NCI-H2227 (cell line): Measurements from ENCODE around the gene CTRB1.
A peak's percentile ranks its signal among the peaks of the same experiment; 100 is the strongest.

Experiments used
- DNase-seq: peaks from one replicate; lab custom pipeline; 2025; ENCODE audit not compliant: unreplicated experiment; lab: John Stamatoyannopoulos, UW

The CTRB1 gene

DNA sequence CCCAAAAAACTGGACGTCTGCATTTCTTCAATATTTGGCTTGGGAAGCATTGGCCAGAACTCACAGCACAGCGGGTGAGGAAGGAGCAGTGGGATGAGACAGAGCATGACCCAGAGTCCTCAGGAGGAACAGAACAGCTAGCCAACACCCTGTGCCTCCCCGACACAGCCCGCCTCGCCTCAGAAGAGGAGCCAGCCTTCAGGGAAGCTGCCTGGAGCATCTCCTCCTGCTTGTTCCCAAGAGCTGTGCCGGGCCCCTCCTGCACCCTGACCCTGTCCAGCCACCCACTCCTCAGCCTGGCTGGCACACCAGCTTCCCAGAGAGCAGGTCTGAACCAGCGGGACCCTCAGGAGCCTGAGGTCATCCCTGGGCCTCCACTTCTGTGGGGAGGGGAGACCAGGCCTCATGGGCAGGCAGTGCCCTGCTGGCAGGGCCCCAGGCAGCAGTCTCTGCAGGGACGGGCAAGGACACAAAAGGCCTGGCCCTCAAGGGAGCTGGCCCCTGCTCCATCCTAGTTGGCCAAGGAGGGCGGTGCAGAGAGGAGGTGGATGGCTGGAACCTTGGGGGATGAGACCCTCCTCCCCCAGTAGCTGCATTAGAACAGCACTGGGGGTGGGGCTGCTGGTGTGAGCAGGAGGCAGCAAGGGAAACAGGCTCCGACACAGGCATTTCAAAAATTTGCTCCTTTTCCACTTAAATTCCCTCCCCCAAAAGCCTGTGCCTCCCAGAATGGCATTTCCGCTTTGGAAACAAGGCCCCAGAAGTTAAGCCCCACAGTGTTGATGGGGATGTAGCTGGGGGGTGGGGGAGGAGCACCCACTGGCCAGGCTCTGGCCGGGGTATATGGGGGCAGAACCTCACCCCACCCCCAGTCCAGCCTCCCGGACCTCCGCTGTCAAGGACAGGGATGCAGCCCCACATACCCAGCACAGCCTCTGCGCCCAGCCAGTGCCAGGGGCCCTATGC, 34.4 kb downstream of the CTRB1 start:
- DNase-seq, result no peak

DNA sequence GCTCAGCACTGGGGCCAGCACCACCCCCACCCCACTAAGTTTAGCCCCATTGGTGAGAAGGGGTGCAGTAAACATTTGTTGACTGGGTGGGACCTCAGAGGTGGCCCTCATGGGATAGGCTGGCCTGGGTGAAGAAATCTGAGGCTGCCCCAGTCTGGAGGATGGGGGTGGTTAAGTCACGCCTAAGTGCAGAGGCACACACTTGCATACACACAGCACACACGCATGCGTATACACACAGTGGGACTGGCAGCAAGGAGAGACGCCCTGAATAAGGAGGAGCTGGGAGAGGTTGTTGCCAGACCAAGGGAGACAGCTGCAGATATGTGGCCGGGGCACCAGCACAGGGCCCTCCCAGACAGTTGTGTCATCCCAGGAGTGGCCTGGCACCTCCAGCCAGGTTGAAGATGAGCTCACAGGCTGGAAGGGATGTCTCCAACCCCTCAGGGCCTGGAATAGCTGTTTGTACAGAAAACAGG, 35.6 kb downstream of the CTRB1 start:
- DNase-seq, result no peak

DNA sequence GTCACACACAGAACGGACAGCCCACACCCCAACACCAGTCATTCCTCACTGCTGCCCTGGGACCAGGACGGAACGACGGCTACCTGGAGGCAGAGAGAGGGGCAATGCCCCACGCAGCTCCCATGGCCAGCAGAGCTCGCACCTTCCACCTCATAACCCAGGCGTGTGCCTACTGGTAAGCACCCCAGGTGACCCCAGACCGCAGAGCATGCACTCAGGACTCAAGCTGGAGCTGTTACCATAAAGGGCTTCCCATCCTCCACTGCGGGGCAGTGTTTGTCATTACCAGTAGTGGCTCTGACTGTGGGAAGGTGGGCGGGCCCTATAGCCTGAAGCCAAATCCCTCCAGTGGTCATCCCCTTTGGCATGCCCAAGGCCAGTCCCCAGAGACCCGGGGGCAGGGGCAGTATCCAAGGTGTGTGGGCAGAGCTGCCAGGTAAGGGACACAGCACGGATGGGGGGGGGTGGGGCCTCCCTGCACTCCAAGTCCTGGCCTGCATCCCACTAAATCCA, 37.3 kb downstream of the CTRB1 start:
- DNase-seq, result peak; percentile 35

DNA sequence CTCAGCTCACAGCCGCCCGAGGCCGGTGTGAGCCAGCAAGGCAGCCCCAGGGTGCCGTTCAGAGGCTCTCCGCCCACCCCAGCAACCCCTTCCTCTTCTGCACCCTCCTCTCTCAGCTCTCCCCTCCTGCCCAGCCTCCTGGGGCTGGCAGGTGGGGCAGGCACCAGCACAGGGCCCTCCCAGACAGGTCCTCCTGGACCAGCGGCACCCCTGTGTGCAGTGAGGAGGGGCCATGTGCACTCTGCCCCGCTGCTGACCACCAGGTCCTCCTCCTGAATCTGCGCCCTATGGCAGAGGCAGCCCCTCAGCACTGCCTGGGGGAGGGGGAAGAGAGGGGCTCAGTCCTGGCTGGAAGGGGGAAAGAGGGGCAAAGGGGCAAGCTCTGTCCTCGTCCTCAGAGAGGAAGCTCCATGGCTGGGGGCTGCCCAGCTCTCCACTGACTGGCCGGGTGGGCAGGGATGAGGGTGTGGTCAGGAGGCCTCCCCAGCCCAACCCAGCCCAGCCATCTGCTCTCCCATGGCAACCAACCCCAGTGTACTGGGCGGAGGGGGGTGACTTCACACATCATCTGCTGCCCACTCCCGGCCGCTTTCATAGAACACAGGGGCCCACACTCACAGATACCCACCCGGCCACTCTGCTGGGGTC, 38.0 kb downstream of the CTRB1 start:
- peak; percentile 74 for DNase-seq

DNA sequence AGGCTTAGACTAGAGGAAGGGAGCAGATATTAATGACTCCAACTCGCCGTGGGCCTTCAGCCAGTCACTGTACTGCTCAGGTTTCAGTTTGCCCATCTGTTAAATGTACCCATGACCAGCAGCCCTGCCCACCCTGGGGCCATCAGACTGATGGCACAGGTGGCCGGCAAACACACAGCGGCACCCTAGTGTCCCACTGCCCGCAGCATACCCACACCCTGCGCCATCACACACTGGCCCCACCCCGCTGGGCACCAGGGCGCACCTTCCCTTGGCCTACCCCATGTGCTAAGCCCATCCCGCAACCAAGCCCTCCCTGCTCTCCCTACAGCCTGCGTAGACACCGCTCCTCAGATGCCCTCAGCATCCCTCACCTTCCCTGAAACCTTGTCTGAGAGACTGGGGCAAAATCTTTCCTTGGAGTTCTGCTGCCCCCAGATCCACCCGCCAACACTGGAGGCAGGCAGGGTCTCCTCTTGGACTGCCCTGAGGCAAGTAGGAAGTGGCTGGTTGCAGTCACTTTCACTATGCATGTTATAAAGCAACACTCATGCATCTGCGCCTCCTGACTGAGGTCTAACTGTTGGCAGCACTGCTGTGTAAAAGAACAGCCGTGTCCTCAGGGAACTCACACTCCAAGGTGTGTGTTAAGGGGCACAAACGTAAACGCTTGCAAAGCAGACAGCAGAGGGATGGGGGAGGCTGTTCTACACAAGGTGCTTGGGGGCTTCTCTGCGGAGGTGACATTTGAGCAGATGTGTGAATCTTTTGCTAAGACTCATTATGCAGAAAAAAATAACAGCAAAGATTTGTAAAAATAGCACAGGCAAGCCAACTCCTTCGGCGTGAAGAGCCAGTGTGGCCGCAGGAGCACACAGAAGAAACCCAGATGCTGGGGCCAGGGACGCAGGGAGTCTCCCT, 39.4 kb downstream of the CTRB1 start:
- DNase-seq, result no peak

DNA sequence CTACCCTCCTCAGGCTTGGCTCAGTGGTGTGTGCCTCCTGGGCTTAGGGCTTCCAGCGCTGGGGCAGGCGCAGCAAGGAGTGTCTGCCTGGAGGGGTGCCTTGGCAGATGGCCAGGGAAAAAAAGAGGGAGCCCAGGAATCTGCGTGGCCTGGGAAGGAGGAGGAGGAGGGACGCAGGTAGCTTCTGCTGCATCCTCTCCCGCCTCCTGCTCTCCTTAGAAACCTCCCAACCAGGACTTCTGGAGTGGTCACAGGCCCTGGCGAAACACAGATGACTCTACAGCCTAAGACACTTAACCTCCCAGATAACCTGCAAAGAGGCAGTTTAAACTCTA, 40.0 kb downstream of the CTRB1 start:
- DNase-seq, result no peak

DNA sequence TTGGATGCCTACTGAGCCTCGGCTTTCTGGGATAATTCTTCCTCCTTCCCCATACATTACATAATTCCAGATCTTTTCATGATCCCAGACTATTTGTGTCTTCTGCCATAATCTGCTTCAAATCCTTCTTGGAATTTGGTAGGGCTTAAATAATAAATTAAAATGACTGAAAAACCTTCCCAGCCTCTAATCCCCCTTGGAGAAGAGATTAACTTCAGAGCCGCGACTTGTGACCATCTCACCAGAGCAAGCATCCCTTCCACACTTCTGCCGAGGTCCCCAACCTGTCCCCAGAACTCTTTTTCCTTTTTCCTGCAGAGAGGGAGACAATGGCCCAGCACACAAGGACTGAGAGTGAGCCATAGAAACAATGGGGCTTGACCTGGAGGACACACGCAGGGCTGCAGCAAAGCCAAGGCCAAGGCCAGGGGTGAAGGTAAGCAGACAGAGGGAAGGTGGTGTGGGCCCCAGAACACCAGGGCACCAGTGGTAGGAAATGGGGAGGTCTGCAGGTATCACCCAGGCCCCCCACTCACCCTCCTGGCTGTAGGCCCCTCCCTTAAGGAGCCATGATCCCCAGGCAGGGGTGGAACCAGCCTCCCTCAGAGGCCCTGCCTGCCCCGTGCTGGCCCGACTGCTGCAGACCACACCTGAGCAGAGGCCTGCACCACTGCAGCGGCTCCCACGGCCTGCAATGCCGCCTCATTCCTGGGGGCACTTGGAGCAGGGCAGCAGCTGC, 42.2 kb downstream of the CTRB1 start:
- no peak for DNase-seq

DNA sequence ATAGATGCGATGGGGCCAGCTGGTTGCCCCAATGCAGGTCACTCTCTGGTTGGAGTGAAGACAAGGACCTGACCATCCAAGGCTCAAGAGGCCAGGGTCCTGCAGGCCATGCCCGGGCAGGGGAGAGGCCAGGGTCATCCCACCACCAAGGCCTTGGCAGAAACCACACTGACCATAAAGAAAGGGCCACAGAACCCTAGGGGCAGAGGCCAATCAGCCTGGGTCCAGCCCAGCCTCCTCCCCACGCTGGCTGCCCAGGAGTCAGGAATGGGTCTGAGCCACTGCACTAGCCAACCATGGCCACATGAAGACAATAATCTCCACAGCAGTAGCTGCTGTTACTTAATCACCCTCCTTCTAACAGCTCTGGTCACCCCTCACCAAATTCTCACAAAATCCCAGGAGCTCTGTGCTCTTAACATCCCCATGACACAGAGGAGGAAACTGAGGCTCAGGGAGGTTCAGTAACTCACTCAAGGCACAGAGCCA, 42.8 kb downstream of the CTRB1 start:
- no peak for DNase-seq

DNA sequence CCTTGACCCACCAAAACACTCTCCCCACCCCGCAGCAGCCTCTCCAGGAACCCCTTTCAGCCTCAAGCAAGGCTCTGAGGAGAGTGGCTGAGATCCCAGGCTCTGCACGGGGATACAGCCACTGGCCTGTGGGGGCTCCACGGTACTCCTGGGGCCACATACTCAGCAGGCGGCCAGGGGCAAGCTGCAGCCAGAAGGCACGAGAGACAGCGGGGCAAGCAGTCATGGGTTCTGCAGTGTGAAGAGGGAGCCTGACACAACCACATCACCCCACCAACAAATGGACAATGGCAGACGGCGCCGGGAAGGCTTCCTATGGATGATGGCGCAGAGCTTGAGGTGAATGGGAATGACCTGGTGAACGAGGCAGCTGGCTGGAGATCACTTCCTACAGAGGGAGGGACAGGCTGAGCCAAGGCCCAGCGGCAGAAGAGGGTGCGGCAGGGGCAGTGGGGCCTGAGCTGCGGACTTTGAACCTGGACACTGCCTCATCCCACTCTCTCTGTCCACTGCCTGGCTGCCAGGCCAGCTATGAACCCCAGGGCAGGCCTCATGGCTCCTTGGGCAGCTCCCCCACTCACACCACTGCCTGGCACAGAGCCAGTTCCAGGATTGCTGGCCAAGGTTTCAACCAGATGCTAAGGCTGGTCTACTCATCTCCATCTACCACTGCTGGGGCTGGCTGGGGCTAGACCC, 43.5 kb downstream of the CTRB1 start:
- DNase-seq, result no peak

DNA sequence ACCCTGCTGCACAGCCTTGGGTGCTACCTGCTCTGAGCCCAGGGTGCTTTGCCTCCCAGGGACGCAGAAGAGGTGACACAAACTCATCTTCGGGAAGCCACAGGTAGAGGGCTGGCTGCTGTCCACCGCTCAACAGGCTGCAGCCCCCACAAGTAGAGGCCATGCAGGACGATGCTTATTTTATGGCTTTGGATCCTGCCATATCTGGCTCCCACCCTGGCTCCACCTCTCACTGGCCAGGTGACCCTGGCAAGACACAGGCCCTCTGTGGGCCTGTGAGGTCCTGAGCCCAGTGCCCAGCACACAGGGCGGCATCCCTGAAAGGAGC, 44.0 kb downstream of the CTRB1 start:
- no peak for DNase-seq

DNA sequence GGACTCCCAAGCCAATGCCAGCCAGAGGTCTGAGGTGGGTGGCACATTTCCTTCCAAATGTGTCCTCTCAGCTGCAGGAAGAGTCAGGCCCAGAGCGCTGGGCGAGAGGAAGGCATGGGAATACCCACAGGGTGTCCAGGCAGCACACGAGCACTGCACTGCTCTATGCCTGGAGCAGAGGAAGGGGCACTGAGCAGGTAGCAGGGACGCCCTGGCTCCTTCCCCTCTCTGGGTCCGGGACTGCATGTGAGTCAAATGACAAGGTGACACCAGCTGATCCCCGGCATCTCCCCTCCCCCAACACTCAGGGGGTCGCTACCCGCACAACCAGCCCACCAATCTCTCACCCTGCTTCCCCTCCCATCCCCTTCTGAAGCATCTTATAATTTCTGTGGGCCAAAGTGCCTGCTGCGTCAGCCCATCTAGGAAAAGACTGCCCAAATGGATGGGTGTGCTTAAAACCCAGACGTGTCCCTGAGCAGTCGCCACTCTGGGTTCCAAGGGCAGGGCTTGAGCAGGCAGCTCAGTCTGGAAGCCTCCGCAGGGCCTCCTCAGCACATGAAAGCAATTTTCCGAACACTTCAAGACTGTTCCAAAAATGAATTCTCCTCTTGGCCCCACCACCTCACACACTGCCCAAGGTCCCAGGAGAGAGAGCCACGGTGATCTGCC, 44.6 kb downstream of the CTRB1 start:
- DNase-seq, result no peak

DNA sequence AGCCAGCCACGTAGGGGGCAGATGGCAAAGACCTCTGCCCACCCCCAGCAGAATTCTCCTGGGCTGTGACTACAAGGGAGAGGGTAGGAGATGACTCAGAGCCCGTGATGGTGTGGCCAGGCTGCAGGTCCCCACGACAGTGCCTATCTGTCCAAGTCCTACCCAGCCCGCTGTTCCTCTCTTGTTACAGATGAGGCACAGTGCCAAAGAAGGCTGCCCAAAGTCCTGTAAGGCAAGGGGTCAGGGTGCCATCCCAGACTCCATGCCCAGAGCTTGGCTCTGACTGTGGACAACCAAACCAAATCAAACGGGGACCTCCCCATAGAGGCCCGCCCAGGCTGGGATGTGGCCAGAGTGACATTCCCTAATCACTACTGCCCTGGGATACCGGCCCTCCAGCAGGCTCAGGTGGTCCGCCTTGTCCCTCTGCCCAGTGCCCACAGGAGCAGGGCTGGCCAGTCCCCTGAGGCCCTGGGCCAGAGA, 45.2 kb downstream of the CTRB1 start:
- no peak for DNase-seq

DNA sequence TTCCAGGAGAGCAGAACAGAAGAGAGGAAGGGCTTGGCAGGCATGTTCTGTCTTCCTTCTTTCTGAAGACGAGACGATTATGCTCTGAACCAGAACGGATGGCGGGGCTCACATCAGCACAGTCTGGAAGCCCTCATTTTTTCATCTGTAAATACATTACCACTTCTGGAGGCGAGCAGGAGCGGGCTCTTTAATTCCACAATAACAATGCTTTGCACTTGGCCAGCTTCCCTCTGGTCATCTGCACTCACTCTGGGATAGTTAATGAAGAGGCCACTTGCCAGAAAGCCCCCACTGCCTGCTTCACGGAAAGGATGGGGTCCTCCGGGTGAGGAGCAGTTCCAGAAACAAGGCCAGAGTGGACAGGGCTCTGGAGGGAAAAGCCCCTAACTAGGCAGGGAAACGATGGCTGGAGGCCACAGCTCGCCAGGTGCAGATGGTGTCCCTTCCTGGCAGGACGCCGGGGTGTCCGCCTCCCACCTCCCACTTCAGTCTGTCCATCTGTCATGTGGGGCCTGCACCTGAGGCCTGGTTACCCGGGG, 45.7 kb downstream of the CTRB1 start:
- no peak for DNase-seq

DNA sequence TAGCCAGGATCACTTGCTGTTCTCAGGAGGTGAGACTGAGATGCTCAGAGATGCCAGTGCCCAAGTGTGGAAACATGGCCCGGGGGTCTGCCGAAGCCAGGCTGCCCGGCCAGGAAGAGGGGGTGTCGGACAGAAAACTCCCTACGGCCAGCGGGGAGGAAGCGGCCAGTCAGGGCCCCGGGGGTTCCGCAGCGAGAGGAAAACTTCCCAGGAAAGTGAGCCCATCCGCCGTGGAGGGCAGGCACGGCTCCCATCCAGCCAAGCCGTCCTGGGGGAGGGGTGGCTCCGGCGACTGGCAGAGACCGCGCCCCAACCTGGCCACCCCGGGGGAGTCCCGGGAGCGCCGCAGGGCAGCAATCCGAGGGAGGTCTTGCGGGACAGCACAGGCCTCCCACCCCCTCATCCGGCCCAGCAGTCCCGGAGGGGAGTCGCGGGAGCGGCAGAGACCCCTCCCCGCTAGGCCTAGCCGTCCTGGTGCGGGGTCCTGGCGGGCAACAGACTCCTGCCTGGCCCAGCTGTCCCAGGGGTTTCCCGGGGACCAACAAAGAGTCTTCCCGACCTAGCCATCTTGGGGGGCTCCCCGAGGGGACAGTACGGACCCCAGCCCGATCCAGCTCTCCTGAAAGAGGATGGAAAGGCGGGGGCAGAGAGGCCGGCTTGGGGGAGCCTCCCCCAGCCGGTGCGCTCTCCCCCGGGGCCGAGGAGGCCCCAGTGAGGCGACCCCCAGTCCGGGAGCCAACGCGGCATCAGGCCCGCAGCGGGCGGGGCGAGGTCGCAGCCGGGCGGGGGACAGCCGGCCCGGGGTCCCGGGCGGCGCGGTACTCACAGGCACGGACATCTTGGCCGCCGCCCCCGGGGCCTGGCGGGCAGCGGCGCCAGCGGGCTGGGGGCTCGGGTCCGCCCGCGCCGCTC, 46.5 kb downstream of the CTRB1 start:
- no peak for DNase-seq

DNA sequence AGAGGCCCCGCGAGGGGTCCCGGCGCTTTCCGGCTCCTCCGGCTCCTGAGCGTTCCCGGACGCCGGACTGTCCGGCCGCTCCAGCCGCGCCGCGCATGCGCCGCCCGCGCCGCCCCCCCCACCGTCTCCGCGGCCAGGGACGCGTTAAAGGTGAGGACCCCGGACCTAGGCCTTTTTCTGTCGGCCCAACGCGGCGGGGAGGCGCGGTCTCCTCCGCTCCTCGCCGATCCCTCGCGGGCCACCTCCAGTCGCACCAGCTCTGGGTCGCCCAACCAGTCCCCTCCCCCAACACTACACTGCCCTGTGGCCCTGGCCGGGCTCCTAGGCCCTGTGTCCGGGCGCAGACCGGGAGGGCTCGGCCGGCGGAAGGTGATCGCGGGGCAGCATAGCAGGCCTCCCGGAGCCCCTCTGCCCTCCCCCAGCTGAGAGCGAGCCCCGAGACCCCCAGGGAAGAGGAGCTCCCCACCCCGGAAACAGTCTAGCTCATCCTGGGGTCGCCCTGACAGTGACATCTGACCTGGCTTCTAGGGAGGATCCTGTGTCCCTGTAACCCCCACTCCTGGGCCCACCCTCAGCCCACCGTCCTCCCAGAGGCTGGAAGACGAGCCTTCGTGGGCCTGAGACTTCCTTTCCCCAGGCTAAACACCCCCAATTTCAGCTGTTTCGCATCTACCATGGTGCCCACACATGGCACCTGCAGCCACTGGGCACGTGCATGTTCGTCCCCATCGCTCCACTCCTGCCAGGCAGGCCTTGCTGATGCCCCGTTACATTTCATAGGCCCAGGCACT, 47.3 kb downstream of the CTRB1 start:
- DNase-seq, result peak; percentile 68

DNA sequence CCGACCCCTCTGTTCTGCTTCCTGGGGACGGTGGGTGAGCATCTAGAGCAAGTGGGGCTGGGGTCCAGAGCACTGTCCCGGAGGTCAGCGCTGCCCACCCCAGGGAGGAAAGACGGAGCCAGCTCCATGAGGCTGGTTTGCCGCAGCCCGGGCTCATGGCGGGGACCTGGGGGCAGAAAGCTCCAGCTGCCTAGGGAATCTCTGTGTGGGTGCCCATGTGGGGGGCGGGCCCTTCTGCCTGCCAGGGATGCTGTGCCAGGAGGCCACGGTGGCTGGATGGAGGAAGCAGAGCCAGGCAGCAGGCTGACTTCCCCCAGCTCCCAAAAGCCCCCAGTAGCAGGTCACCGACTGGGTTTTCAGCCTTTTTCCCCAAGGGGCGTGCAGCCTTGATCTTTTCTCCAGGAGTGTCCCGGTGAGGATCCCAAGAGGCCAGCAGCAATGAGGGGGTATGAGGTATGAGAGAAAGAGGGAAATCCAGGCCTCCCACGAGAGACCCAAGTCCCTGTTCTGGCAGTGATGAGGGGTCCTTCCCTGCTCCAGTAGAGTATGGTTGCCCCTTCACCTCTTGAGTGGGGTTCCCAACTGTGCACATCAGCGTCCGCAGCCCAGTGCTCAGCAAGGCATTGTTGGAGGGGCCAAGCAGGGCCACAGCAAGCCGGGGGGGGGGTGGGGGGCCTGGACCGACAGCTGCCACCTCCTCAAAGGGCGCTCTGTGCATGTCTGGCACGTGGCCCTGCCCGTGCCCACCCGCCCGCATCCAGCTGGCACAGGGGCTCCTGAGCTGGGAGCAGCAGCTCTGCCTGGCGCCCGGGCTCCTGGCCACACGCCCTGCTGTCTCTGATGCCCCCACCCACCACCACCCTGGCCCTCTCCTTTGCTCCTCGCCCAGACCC, 48.2 kb downstream of the CTRB1 start:
- DNase-seq, result no peak
